ENCODE results near the gene PEX5L.
"Not testable (repeated sequence)": the region's sequence is repeated elsewhere in the genome, so short reads cannot be mapped to it uniquely, and the experiment has no call there.

The PEX5L gene

DNA sequence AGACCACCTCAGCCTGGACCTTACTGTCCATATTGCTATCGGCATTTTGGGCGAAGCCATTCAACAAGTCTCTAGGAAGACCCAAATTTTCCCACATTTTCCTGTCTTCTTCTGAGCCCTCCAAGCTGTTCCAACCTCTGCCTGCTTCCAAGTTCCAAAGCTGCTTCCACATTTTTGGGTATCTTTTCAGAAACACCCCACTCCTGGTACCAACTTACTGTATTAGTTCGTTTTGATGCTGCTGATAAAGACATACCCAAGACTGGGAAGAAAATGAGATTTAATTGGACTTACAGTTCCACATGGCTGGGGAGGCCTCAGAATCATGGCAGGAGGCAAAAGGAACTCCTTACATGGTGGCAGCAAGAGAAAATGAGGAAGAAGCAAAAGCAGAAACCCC lies 28.4 kb downstream of the PEX5L start:
- DNase-seq: not testable (repeated sequence)

- no peak for DNase-seq
Observed at GRCh38 chr3:180004542-180004941, 32.2 kb downstream of the PEX5L start.

DNA sequence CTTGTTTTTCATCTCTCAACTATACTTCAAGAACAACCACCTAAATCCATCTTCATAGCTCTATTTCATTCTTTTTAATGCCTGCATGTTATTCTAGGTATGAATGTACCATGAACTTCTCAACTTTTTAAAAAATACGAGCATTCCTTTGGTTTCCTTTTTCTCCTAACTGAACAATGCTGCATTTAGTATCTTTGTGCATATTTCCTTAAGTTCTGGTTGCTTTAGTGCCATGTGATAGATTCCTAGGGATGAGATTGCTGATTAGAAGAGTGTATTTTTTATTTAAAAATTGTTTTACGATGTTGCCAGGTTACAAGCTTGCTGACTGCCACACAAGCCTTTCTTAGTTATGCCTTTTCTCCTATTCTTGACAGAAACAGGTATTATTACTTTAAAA lies 34.7 kb downstream of the PEX5L start:
- no peak for DNase-seq

- no peak for DNase-seq
Observed at GRCh38 chr3:180000500-180000899, 36.2 kb downstream of the PEX5L start.

DNA sequence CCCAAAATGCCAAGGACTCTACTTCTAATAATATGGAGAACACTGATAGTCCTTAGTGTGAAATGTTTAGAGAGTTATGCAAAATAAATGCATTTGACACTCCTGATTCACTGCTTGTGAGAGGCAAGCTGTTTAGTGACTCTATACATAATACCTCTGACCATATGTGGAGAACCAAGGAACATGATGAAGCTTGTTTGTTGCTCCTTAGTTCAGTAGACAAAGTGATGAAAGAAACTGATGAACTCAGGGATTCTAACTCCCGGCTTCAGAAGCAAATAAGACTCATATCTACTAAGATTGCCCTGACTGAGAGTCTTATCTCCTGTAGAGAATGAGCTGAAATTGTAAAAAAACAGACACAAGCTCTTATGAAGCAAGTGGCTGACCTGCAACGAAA lies 41.3 kb downstream of the PEX5L start:
- no peak for DNase-seq

GRCh38 chr3:179991883-179992282 lies 44.9 kb downstream of the PEX5L start:
- no peak for DNase-seq

GRCh38 chr3:179991104-179991503 lies 45.6 kb downstream of the PEX5L start:
- DNase-seq: no peak

DNA sequence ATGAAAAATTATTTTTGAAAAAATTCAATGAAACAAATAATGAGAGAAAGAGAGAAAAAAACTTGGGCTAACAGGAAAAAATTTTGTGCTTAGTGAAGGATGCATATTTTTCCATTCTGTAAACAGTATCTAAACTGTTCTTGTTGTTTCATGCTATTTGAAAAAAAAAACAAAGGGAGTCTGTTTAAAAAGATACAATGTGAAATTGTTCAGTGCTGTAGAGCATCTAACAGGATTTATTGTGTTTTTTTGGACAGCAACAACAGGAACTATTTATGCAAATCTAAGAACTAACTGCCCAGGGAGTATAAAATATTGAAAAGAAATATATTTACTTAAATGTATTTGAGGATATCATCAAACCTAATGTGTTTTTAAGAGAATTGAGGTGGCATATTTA lies 55.1 kb downstream of the PEX5L start:
- no peak for DNase-seq

DNA sequence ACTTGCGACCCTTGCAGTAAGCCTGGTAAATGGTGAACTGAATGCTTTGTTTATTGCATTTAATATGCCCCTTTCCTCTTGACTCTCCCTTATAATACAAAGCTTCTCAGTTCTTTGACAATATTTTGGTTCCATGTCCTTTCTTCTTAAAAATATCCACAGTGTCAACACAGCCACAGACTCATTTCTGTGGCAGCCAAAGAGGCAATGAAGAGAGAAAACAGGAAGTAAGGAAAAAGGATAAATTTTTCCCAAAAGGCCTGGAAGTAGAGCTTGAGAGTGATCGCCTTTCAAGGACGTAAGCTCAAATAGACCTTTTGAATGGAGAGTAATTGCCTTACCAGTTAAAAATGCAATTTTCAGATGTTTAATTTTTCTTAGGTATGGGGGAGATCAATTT lies 59.4 kb downstream of the PEX5L start:
- no peak for DNase-seq

DNA sequence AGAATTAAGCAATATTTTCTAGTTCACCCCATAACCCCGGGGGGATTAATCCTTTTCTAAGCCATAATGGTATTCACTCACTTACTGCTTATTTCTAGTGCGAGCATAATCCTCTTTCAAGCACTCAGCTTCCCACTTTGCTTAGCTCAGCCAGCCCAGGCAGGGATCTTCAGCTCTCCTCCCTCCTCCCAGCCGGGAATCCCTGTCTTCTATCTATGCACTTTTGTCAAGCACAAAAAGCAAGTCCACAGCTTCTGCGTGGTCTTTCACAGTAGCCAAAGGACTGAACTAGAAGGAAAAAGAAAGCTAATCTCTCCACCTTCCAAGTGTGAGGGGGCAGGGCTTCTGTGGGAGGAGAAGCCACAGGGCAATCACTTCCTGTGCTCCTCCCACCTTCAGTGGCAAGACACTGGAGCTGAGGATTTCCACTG lies 62.8 kb downstream of the PEX5L start:
- peak; percentile 99 for DNase-seq

- DNase-seq: peak; percentile 68
Observed at GRCh38 chr3:179972881-179973423, 63.8 kb downstream of the PEX5L start.

DNA sequence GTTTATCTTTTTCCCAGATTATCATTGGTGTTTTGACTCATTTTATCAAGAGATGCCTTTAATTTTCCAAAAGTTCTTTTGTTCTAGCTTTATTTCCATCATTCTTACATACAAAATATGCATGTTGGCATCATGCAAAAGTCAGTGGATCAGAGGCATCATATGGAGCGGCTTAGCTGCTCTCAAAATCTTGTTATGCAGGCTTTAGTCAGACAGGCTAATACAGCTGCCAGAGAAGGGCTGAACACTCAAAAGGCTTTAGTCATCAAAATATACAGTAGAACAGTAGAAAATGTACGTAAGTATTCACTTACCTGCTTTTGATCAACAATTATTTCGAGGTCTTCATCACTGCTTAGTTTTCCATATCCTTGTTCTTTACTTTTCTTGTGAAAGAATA lies 65.5 kb downstream of the PEX5L start:
- DNase-seq: peak; percentile 98

DNA sequence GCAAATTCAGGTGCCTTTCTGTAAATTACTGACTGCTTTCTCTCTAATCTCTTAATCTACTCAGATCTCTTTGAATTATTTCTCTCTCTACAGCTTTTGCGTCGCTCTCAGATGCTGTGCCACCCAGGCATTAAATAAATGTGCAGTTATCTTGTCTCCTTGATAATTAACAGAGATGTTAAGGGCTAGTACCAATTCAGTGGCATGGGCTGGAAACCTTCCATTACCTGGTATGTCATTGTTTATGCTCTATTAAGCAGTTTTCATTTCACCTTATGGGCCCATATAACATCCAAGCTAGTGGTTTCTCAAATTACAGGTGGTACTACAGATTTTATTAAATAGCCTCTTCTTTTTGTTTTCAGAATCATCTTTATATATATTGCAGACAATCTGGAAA lies 66.0 kb downstream of the PEX5L start:
- DNase-seq: peak; percentile 79

DNA sequence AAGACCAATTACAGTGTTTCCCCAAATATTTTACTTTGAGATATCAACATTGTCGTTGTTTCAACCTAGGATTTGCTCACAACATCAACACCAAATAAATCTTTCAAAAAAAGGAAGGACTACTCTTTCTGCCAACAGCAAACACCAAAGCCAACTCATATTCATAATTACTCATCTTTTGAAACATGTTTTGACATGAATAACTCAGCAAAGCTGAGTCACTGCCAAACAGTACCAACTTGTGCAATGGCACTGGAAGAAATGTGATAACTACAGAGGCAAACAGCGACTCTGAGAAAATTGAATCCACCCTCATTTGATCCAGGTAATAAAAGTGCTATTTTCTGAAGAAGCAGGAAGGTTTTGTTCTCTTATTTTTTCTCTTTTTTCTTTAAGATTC lies 67.2 kb downstream of the PEX5L start:
- no peak for DNase-seq

- DNase-seq: no peak
Observed at GRCh38 chr3:179967622-179968021, 69.1 kb downstream of the PEX5L start.

- no peak for DNase-seq
Observed at GRCh38 chr3:179964890-179965289, 71.8 kb downstream of the PEX5L start.

DNA sequence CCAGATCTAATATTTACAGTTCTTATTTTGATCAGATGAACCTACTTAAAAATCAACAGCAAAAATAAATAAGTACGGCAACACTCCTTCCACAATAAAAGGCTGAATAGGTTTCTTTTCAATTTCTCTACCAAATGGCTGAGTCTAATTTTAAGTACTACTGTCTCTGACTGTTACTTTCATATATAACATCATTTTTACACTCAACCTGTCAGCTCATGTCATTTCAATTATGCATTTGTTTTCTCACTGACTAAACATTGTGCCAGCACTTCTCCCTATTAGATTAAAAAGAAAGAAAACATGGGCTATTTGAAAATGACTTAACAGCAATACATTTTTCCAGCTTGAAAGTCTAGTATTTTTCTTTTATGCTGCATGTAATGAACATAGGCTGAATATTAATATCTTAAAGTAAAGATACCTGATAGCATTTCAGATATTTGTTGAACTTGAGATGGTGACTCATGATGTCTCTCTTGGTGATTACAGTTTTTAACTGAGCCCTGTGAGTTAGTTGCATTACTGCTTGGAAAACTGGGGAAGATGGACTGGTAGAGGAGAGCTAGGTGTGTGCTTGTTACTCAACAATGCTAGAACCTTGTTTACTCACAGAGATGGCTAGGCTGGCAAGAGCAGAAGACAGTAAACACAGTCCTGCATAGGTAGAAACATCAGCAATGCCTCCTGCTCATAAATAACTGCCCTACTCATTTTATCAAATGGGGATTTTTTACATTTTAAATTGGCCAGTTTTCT lies 73.9 kb downstream of the PEX5L start:
- peak; percentile 34 for DNase-seq

GRCh38 chr3:179961703-179962078 lies 75.0 kb downstream of the PEX5L start:
- peak; percentile 94 for DNase-seq

DNA sequence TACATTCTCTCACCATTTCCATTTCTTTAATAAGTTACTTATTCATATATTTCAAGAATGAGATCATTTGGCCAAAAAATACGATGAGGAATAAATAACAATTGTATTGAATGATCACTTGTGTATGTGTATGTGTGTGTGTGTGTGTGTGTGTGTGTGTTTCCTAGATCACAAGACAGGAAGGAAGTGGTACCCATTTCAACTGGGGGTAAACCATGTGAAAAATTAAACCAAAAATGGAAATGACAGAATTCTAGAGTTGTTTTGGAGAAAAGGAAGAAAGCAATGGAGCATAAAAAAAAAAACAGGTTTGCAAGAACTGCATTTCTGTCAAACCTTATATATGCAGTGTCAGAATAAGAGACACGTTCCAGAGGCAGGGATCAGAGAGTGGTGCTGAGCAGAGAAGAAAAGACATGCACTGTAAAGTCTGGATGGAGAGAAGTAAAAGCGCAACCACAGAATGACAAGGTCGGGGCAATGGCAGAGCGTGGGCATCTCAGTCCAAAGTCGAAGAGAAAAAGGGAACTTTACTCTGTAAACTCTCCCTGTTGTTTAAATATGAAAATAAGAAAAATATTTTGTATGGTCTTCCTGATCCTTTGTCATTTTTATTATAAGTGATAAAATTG lies 75.5 kb downstream of the PEX5L start:
- DNase-seq: peak; percentile 27

DNA sequence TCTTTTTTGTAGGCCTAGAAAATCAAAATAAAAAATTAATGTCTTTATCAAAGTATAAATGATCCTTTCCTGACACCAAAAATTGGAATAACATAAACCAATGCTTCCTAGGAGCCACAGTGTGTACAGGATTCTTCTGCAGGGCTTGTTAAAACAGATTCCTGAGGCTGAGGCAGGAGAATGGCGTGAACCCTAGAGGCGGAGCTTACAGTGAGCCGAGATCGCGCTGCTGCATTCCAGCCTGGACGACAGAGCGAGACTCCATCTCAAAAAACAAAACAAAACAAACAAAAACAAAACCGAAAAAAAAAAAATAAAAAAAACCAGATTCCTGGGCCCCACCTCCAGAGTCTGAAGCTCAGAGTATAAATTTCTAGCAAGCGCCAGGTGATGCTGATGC lies 78.0 kb downstream of the PEX5L start:
- peak; percentile 44 for DNase-seq

DNA sequence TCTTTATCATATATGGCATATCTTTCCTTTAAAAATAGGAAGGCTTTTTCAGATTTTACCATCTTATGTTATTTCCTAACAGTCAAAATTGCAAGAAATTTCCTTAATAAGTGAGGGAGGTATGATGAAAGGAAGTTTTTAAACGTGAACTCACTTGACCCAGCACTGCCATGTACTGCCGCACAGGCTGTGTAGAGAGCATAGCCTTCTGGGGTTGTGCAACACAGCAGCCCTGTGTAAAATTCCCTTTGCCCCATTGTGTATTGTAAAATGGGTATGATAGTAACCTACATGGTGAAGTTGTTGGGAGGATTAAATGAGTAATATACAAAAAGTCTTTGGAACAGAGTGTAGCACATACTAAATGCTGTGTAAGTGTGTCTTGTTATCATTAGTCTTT lies 78.6 kb downstream of the PEX5L start:
- peak; percentile 73 for DNase-seq

DNA sequence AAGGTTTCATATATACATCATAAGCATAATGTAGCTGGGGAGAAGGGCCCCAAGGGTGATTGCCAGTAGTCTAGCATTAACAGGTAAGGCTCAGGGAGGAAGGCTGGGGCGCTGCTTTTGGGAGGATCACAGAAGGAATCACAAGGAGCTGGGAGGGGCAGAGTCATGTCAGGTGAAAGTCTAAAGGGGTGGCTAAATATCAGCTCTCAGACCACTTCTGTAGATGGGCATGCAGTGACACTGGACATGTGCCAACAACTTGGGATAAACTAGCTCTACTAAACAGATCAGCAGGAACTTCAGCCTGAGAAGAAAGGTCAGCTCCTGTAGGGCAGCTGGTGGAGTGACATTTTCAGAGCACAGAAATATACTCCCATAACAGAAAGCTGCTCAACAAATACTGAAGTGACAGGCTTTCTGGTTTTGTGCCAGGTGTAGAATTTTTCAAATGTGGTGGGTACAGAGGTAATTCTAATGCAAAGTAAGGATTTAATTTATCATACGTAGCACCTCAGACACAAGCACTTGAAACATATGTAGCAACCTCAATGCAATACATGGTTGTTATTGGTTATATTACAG lies 79.4 kb downstream of the PEX5L start:
- DNase-seq: peak; percentile 97

GRCh38 chr3:179956416-179956830 lies 80.3 kb downstream of the PEX5L start:
- no peak for DNase-seq

DNA sequence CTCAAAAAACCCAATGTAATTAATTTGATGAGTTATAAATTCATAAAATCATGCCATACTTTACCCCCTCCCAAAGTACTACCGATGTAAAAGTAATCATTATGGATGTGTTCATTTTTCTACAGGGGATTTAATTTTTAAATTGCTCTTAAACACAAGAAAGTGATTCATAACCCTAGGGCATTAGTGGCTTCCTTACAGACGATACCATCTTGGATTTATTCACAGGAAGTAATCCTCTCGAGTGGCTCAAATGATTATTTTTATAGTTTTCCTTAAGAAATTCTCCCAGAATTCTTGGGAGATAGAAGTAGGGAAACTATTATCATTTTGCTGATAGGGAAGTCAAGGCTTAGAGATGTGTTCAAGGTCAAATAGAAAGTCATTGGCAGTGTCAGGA lies 80.9 kb downstream of the PEX5L start:
- no peak for DNase-seq
